Natural killer cell (primary cell): Measurements from ENCODE around the gene SLC22A23. TPM values are rescaled to one million over a fixed set of nuclear protein-coding genes. Genes with fewer than 3 reads are reported as not detected.

Experiments used
- ATAC-seq, 3 donors: fragments of 150-1000 bp in 2 of 3; fragments of 200-7000 bp in 1 of 3; cut with Tn5 transposase; 1 replicate in 1 of 3; 2 replicates in 2 of 3; pipeline ENCODE4 v1.10.0; 2021; ENCODE audit warnings: mild to moderate bottlenecking in 2 of 3, moderate library complexity in 2 of 3
- DNase-seq, 2 donors: peaks; one replicate each; pipeline versions ENCODE4 v3.0.0 to v3.0.0-alpha.2; 2013 to 2021; ENCODE audit warnings: mixed read lengths in 1 of 2
- H3K27ac ChIP-seq: one replicate; pipeline ENCODE4 v1.5.1; 2013; ENCODE audit warnings: mild to moderate bottlenecking, low read length
- H3K27me3 ChIP-seq: one replicate; pipeline ENCODE4 v1.6.1; 2013; ENCODE audit warnings: low read length; ENCODE audit not compliant: control insufficient read depth, insufficient read depth
- H3K36me3 ChIP-seq: one replicate; pipeline ENCODE4 v1.6.1; 2013; ENCODE audit warnings: low read length; ENCODE audit not compliant: control insufficient read depth, insufficient read depth
- H3K4me1 ChIP-seq: one replicate; pipeline ENCODE4 v1.6.1; 2013; ENCODE audit warnings: low read length; ENCODE audit not compliant: control insufficient read depth, insufficient read depth
- H3K4me3 ChIP-seq: one replicate; pipeline ENCODE4 v1.5.1; 2013; ENCODE audit warnings: low read length
- H3K9me3 ChIP-seq: one replicate; pipeline ENCODE4 v1.6.1; 2013; ENCODE audit warnings: low read length; ENCODE audit not compliant: control insufficient read depth, insufficient read depth
- H3K27ac Mint-ChIP-seq, 2 donors: one replicate each; pipeline ENCODE4 v1.8.0; 2022; ENCODE audit warnings: mild to moderate bottlenecking in 2 of 2, mixed read lengths in 2 of 2, moderate library complexity in 1 of 2
- H3K27me3 Mint-ChIP-seq, 2 donors: one replicate each; pipeline ENCODE4 v1.8.0; 2022; ENCODE audit warnings: low read depth in 2 of 2, mixed read lengths in 2 of 2
- H3K36me3 Mint-ChIP-seq: one replicate; pipeline ENCODE4 v1.8.0; 2022; ENCODE audit warnings: mixed read lengths
- H3K4me1 Mint-ChIP-seq, 2 donors: one replicate each; pipeline ENCODE4 v1.8.0; 2022; ENCODE audit warnings: mixed read lengths in 2 of 2
- H3K4me3 Mint-ChIP-seq: one replicate; pipeline ENCODE4 v1.8.0; 2022; ENCODE audit warnings: mild to moderate bottlenecking, moderate library complexity, mixed read lengths
- H3K9me3 Mint-ChIP-seq, 2 donors: one replicate each; pipeline ENCODE4 v1.8.0; 2022; ENCODE audit warnings: mixed read lengths in 2 of 2
- WGBS: methylation state at CpG from one replicate; pipeline ENCODE4 v1.1.7; 2013; ENCODE audit warnings: missing lambda C conversion rate; ENCODE audit not compliant: insufficient coverage; 5-methylcytosine and 5-hydroxymethylcytosine counted together
- intact Hi-C: fragments of 100-400 bp; cut with micrococcal nuclease; formaldehyde crosslinking; loops from one replicate; pipeline ENCODE4 v1.14.2; 2022
- total RNA-seq, 4 donors: library from RNA; stranded (reverse); fragments of 120-200 nt in 1 of 4; gene quantifications; one replicate each; pipeline versions ENCODE4 v1.2.3 to v1.2.4, GENCODE V29; 2013 to 2022
- TF ChIP-seq, protein P1 (sequence below): fragments of 200-600 bp; IDR thresholded peaks from one replicate; pipeline ENCODE4 v1.8.0; 2022; ENCODE audit warnings: antibody characterized with exemption

Gene SLC22A23
- total RNA-seq, 3 donors from 2014 or later (not counting 1 experiment from before 2014, with no cell fraction given) = 0.24 to 0.79 (median 0.38) TPM

DNA sequence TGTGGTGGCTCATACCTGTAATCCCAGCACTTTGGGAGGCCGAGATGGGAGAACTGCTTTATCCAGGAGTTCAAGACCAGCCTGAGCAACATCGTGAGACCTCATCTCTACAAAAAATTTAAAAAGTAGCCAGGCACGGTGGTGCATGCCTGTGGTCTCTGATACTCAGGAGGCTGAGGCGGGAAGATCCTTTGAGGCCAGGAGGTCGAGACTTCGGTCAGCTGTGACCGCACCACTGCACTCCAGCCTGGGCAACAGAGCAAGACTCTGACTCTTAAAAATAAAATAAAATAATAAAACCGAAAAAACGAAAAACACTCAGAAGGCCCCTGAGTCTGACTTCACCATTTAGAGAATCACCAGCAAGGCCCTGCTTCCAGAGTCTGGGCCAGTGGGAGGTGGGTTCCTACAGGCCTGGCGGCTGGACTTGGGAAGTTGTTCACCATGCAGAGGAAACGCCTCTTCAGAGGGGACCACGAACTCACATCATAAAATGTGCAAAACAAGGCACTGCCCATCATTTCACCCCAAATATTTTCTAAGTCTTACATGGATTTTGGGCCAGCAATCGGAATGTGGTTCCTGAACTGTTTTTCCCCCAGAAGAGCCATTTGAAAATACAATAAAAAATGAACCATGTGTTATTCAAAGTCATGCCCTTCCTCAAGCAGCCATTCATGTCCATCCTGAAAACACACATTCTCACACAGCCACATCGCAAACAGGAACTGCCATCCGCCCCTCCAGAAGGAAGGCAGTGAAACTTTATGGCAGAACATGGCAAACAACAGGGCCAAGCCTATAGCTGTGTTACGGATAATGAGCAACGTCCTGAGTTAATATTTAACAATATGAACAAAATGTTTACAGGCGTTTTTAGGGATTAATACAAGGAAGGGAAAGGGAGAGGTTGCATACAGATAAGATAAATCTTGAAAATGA, 57.8 kb downstream of the SLC22A23 start:
- Mint-ChIP-seq H3K27ac (no peak overlapping the region), H3K4me1 (no peaks in the 10 kb centered on the region), H3K4me3 (no peak overlapping the region), H3K36me3 (no peaks in the 10 kb centered on the region), H3K27me3 (peaks cover 8 to 23% of the 10 kb centered on the region in 2 donors), H3K9me3 (no peaks in the 10 kb centered on the region)
- no peak overlapping the region for H3K4me3 ChIP-seq
- intact Hi-C loops = no loop called here
- no peaks in the 10 kb centered on the region for H3K27me3 ChIP-seq
- TF ChIP-seq, protein P1, sequence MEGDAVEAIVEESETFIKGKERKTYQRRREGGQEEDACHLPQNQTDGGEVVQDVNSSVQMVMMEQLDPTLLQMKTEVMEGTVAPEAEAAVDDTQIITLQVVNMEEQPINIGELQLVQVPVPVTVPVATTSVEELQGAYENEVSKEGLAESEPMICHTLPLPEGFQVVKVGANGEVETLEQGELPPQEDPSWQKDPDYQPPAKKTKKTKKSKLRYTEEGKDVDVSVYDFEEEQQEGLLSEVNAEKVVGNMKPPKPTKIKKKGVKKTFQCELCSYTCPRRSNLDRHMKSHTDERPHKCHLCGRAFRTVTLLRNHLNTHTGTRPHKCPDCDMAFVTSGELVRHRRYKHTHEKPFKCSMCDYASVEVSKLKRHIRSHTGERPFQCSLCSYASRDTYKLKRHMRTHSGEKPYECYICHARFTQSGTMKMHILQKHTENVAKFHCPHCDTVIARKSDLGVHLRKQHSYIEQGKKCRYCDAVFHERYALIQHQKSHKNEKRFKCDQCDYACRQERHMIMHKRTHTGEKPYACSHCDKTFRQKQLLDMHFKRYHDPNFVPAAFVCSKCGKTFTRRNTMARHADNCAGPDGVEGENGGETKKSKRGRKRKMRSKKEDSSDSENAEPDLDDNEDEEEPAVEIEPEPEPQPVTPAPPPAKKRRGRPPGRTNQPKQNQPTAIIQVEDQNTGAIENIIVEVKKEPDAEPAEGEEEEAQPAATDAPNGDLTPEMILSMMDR = no peak
- ATAC-seq (no peak), DNase-seq (no peak)
- H3K9me3 ChIP-seq = no peaks in the 10 kb centered on the region
- H3K36me3 ChIP-seq = no peaks in the 10 kb centered on the region
- no peaks in the 10 kb centered on the region for H3K4me1 ChIP-seq
- H3K27ac ChIP-seq = no peak overlapping the region
- 87% methylated on average over 17 of the region's 18 CpGs for WGBS

DNA sequence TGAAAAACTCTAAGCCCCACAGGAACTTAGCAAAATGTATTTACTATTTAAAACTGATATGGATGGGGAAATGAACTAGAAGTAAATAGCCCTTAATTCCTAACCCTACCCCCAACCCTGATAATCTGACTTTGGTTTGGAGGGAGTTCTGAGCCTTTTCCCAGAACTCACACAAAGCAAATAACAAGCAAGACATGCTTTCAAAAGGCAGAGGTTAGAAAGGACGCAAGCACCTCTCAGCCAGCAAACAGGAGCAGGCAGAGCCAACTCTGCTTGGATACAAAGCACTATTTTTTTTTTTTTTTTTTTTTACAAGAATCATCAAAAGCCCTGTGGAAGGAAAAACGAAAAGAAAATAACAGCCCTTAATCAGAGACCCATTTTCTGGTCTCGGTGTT, 58.7 kb downstream of the SLC22A23 start:
- no peak overlapping the region for H3K4me3 Mint-ChIP-seq
- Histone ChIP-seq H3K27me3 (no peaks in the 10 kb centered on the region), H3K4me1 (no peaks in the 10 kb centered on the region), H3K36me3 (no peaks in the 10 kb centered on the region), H3K27ac (no peak overlapping the region), H3K4me3 (no peak overlapping the region), H3K9me3 (no peaks in the 10 kb centered on the region)
- H3K27ac Mint-ChIP-seq = no peak overlapping the region
- no peaks in the 10 kb centered on the region for H3K4me1 Mint-ChIP-seq
- peaks cover 8 to 14% of the 10 kb centered on the region in 2 donors for H3K27me3 Mint-ChIP-seq
- intact Hi-C loops = no loop called here
- H3K9me3 Mint-ChIP-seq = no peaks in the 10 kb centered on the region
- H3K36me3 Mint-ChIP-seq = no peaks in the 10 kb centered on the region
- 48% methylated on average over 3 of the region's 3 CpGs for WGBS
- DNase-seq (no peak), ATAC-seq (no peak)
- TF ChIP-seq, protein P1 = no peak

DNA sequence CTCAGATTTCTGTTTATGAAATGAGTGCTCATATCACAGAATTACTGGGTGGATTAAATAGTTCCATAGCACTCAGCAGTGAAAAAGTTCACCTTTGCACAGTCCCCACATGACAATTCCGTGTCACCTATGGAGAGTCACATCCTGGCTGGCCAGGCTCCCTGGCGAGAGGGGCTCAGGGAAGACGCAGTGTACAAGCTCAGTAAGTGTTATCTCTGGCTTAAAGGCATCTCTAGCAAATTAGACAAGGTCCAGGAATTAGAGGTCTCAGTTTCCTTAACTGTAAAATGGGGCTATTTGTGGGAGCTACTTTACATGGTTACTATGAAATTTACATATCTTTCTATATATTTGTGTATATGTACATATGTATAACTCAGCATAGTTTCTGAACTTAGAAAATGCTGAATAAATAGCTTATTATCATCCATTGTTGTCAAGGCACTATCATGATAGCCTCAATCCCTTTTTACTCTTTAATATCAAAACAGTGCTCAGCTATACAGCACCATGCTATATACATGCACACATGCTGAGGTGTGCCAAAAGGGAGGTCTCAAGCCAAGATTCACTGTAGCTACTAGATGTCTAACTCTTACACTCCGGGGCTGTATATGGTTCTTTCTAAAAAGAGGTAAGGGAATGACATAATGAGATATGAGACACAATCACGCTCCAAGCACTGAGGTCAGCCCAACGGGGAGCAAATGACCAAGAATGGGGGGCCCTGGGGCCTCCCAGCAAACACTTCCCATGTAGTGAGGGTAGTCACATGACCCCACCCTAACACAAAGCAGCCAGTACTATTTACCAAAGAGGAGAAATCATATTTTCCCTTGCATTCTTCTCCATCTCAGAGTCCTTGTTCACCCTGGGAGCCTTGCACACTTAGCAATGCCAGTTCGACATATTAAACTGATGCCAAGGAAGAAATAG, 59.4 kb downstream of the SLC22A23 start:
- 80% methylated on average over 6 of the region's 7 CpGs for WGBS
- no peak overlapping the region for H3K27ac Mint-ChIP-seq
- no peaks in the 10 kb centered on the region for H3K9me3 Mint-ChIP-seq
- ATAC-seq = no peak
- no peak overlapping the region for H3K4me3 Mint-ChIP-seq
- H3K4me1 Mint-ChIP-seq = no peaks in the 10 kb centered on the region
- Histone ChIP-seq H3K4me1 (no peaks in the 10 kb centered on the region), H3K4me3 (no peak overlapping the region), H3K36me3 (no peaks in the 10 kb centered on the region), H3K9me3 (no peaks in the 10 kb centered on the region), H3K27ac (no peak overlapping the region), H3K27me3 (no peaks in the 10 kb centered on the region)
- TF ChIP-seq, protein P1 = no peak
- no peak for DNase-seq
- H3K36me3 Mint-ChIP-seq = no peaks in the 10 kb centered on the region
- peaks cover 8 to 11% of the 10 kb centered on the region in 2 donors for H3K27me3 Mint-ChIP-seq
- intact Hi-C loops = no loop called here
